ENCODE data around the gene PACRG.

The PACRG gene

DNA sequence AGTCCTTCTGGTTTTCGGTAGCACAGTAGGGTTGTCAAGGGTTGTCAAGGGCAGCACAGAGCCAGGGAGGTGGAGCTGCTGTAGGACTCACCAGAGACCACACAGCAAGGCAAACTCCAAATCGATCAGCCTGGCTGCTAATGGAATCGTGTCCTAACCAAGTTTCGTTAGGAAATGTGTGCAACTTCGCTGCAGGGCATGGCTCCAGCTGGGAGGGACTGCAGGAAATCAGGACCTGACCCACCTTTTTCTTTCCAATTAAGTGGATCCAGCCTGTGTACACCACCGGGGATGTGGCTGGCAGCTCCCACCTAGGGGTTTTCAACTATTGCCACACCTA is 435.1 kb downstream of the PACRG start:
- H3K4me1 ChIP-seq (ENCODE audit: control insufficient read depth in 1 of 2, insufficient read depth in 2 of 2, low read length in 2 of 2): no peaks in the 10 kb centered on the region
- H4K91ac ChIP-seq (ENCODE audit: low read depth, low read length): no peak overlapping the region
- H3K27me3 ChIP-seq (ENCODE audit: insufficient read depth, low read length): no peaks in the 10 kb centered on the region
- no peak overlapping the region for H4K12ac ChIP-seq (ENCODE audit: low read depth, low read length)
- H3K36me3 ChIP-seq (ENCODE audit: control insufficient read depth in 1 of 2, insufficient read depth in 2 of 2, low read length in 2 of 2): no peaks in the 10 kb centered on the region
- no peak overlapping the region for H2BK120ac ChIP-seq (ENCODE audit: insufficient read depth, low read length, poor library complexity)
- H3K23ac ChIP-seq (ENCODE audit: low read length): no peak overlapping the region
- no peak overlapping the region for H2AFZ ChIP-seq (ENCODE audit: insufficient read depth, low read length, poor library complexity)
- H2BK5ac ChIP-seq (ENCODE audit: low read depth, low read length, poor library complexity): no peak overlapping the region
- no peak overlapping the region for H2AK5ac ChIP-seq (ENCODE audit: low read length)
- H3K9me3 ChIP-seq (ENCODE audit: insufficient read depth, low read depth, low read length): no peaks in the 10 kb centered on the region
- H4K8ac ChIP-seq (ENCODE audit: low read depth, low read length): no peak overlapping the region
- no peaks in the 10 kb centered on the region for H3K79me1 ChIP-seq (ENCODE audit: low read length)
- H3K14ac ChIP-seq (ENCODE audit: low read length): no peak overlapping the region
- no CpG with 5 or more reads among the region's 6 CpGs for WGBS (ENCODE audit: extremely low coverage, insufficient coverage, insufficient read length)
- no peak overlapping the region for H3K4ac ChIP-seq (ENCODE audit: low read depth, low read length)
- H3K79me2 ChIP-seq (ENCODE audit: control insufficient read depth, insufficient read depth, low read length, poor library complexity): no peaks in the 10 kb centered on the region
- no peak overlapping the region for H2BK12ac ChIP-seq (ENCODE audit: low read length)
- H3K4me3 ChIP-seq (ENCODE audit: low read depth, low read length): no peak overlapping the region
- no peak overlapping the region for H3K4me2 ChIP-seq (ENCODE audit: low read length)
- H3K27ac ChIP-seq (ENCODE audit: low read depth, low read length): no peak overlapping the region
- no peak overlapping the region for H3K18ac ChIP-seq (ENCODE audit: low read length)
- DNase-seq: no peak
- H3K9ac ChIP-seq (ENCODE audit: low read length): no peak overlapping the region

DNA sequence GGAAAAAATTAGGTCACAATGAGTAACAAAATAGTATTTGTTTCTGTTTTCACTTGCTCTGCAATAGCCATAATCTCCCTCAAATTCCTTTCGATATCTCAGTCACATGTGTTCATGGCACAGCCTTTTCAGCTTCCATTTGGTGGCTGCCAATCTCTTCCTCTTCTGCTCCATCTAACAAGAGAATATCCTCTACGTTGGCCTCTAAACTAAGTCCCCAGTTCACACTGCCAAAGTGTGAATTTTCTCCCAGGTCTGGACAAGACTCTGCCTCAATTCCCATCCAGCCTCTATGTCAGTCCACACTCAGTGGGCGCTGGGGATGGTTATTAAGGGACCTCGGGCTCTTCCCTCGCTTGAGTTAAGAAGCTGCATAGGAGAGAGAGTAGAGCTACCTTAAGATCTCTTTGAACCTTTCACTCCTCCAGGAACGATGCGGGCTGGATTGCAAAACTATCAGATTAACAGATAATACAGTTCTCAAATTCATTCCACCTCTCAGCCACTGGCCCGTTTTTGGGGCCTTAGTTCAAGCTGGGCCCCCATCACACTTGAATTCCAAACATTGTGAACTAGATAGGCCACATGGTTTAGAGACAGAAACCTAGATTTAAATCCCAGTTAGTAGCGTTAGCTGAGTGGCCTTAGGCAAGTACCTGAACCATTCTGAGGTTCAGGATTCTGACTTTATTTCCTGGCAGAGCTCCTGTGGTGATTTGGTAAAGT is 436.6 kb downstream of the PACRG start:
- Histone ChIP-seq H2AK5ac (ENCODE audit: low read length) (no peak overlapping the region), H3K14ac (ENCODE audit: low read length) (no peak overlapping the region), H3K27me3 (ENCODE audit: insufficient read depth, low read length) (no peaks in the 10 kb centered on the region), H2BK120ac (ENCODE audit: insufficient read depth, low read length, poor library complexity) (no peak overlapping the region), H4K8ac (ENCODE audit: low read depth, low read length) (no peak overlapping the region), H2BK5ac (ENCODE audit: low read depth, low read length, poor library complexity) (no peak overlapping the region), H2BK12ac (ENCODE audit: low read length) (no peak overlapping the region), H3K36me3 (ENCODE audit: control insufficient read depth in 1 of 2, insufficient read depth in 2 of 2, low read length in 2 of 2) (no peaks in the 10 kb centered on the region), H3K79me2 (ENCODE audit: control insufficient read depth, insufficient read depth, low read length, poor library complexity) (no peaks in the 10 kb centered on the region), H3K23ac (ENCODE audit: low read length) (no peak overlapping the region), H3K4me1 (ENCODE audit: control insufficient read depth in 1 of 2, insufficient read depth in 2 of 2, low read length in 2 of 2) (peaks cover 0 to 2% of the 10 kb centered on the region in 2 experiments), H4K91ac (ENCODE audit: low read depth, low read length) (no peak overlapping the region), H3K18ac (ENCODE audit: low read length) (no peak overlapping the region), H3K4ac (ENCODE audit: low read depth, low read length) (no peak overlapping the region), H3K9me3 (ENCODE audit: insufficient read depth, low read depth, low read length) (no peaks in the 10 kb centered on the region), H3K79me1 (ENCODE audit: low read length) (no peaks in the 10 kb centered on the region), H3K9ac (ENCODE audit: low read length) (no peak overlapping the region), H3K4me3 (ENCODE audit: low read depth, low read length) (no peak overlapping the region), H4K12ac (ENCODE audit: low read depth, low read length) (no peak overlapping the region), H3K4me2 (ENCODE audit: low read length) (no peak overlapping the region), H3K27ac (ENCODE audit: low read depth, low read length) (no peak overlapping the region), H2AFZ (ENCODE audit: insufficient read depth, low read length, poor library complexity) (no peak overlapping the region)
- peak; percentile 93 to 100 for DNase-seq
- WGBS (ENCODE audit: extremely low coverage, insufficient coverage, insufficient read length): no CpG with 5 or more reads among the region's 9 CpGs

DNA sequence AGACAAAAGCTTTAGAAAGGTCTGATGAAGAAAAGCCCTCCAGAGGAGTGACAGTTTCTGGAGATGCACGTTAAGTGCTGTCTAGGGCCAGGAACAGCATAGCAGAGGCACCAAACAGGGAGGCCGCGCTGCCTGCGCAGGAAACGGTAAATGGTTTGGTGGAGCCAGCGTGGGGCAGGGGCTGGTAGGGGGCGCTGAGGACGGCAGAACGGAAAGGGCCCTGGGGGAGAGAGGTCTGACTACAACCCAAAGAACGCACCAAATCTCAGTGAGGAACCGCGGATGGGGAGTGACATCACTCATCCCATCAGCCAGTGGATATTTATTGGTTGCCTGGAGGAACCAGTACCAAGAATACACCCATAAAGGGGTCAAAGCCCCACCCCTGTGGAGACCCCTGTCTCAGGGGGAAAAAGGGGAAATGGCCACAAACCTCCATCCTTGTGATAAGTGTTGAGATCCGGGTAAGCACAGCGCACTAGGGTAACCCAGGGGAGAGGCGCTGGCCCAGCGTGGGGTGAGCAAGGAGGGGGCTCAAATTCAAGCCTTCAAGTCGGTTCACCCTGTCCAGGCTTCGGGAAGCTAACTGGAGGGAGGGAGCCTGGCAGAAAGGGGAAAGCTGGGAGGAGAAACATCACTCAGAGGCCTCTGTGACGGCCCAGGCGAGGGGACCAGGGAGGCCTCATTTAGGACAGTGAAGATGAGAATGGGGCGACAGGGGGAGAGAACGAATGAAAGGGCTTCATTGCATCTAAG is 437.6 kb downstream of the PACRG start:
- Histone ChIP-seq H2AFZ (ENCODE audit: insufficient read depth, low read length, poor library complexity) (no peak overlapping the region), H3K79me1 (ENCODE audit: low read length) (no peaks in the 10 kb centered on the region), H2BK12ac (ENCODE audit: low read length) (no peak overlapping the region), H2BK120ac (ENCODE audit: insufficient read depth, low read length, poor library complexity) (no peak overlapping the region), H3K9ac (ENCODE audit: low read length) (no peak overlapping the region), H3K27me3 (ENCODE audit: insufficient read depth, low read length) (no peaks in the 10 kb centered on the region), H3K4me1 (ENCODE audit: control insufficient read depth in 1 of 2, insufficient read depth in 2 of 2, low read length in 2 of 2) (peaks cover 0 to 2% of the 10 kb centered on the region in 2 experiments), H3K14ac (ENCODE audit: low read length) (no peak overlapping the region), H3K4me3 (ENCODE audit: low read depth, low read length) (no peak overlapping the region), H4K12ac (ENCODE audit: low read depth, low read length) (no peak overlapping the region), H3K79me2 (ENCODE audit: control insufficient read depth, insufficient read depth, low read length, poor library complexity) (no peaks in the 10 kb centered on the region), H3K9me3 (ENCODE audit: insufficient read depth, low read depth, low read length) (no peaks in the 10 kb centered on the region), H3K4ac (ENCODE audit: low read depth, low read length) (no peak overlapping the region), H4K8ac (ENCODE audit: low read depth, low read length) (no peak overlapping the region), H3K27ac (ENCODE audit: low read depth, low read length) (no peak overlapping the region), H3K23ac (ENCODE audit: low read length) (no peak overlapping the region), H2BK5ac (ENCODE audit: low read depth, low read length, poor library complexity) (no peak overlapping the region), H3K4me2 (ENCODE audit: low read length) (no peak overlapping the region), H3K18ac (ENCODE audit: low read length) (no peak overlapping the region), H3K36me3 (ENCODE audit: control insufficient read depth in 1 of 2, insufficient read depth in 2 of 2, low read length in 2 of 2) (no peaks in the 10 kb centered on the region), H2AK5ac (ENCODE audit: low read length) (no peak overlapping the region), H4K91ac (ENCODE audit: low read depth, low read length) (no peak overlapping the region)
- peak; percentile 12 to 46 for DNase-seq
- no CpG with 5 or more reads among the region's 22 CpGs for WGBS (ENCODE audit: extremely low coverage, insufficient coverage, insufficient read length)

- Histone ChIP-seq H4K12ac (ENCODE audit: low read depth, low read length) (no peak overlapping the region), H4K8ac (ENCODE audit: low read depth, low read length) (no peak overlapping the region), H2AFZ (ENCODE audit: insufficient read depth, low read length, poor library complexity) (no peak overlapping the region), H2BK120ac (ENCODE audit: insufficient read depth, low read length, poor library complexity) (no peak overlapping the region), H3K4ac (ENCODE audit: low read depth, low read length) (no peak overlapping the region), H3K4me1 (ENCODE audit: control insufficient read depth in 1 of 2, insufficient read depth in 2 of 2, low read length in 2 of 2) (peaks cover 0 to 2% of the 10 kb centered on the region in 2 experiments), H2BK12ac (ENCODE audit: low read length) (no peak overlapping the region), H3K18ac (ENCODE audit: low read length) (no peak overlapping the region), H3K36me3 (ENCODE audit: control insufficient read depth in 1 of 2, insufficient read depth in 2 of 2, low read length in 2 of 2) (no peaks in the 10 kb centered on the region), H2BK5ac (ENCODE audit: low read depth, low read length, poor library complexity) (no peak overlapping the region), H3K4me2 (ENCODE audit: low read length) (no peak overlapping the region), H3K23ac (ENCODE audit: low read length) (no peak overlapping the region), H3K9ac (ENCODE audit: low read length) (no peak overlapping the region), H3K27me3 (ENCODE audit: insufficient read depth, low read length) (no peaks in the 10 kb centered on the region), H3K27ac (ENCODE audit: low read depth, low read length) (no peak overlapping the region), H3K14ac (ENCODE audit: low read length) (no peak overlapping the region), H2AK5ac (ENCODE audit: low read length) (no peak overlapping the region), H3K9me3 (ENCODE audit: insufficient read depth, low read depth, low read length) (no peaks in the 10 kb centered on the region), H3K79me2 (ENCODE audit: control insufficient read depth, insufficient read depth, low read length, poor library complexity) (no peaks in the 10 kb centered on the region), H3K79me1 (ENCODE audit: low read length) (no peaks in the 10 kb centered on the region), H3K4me3 (ENCODE audit: low read depth, low read length) (no peak overlapping the region), H4K91ac (ENCODE audit: low read depth, low read length) (no peak overlapping the region)
- no CpG with 5 or more reads among the region's 14 CpGs for WGBS (ENCODE audit: extremely low coverage, insufficient coverage, insufficient read length)
- no peak for DNase-seq
Observed at GRCh38 chr6:163165922-163166321, 438.1 kb downstream of the PACRG start.
